GM21825 (cell line): ENCODE results near the gene TARBP2.

Experiments
- ATAC-seq: cut with Tn5 transposase; IDR thresholded peaks from one replicate; pipeline ENCODE4 v1.9.1; 2021; ENCODE audit warnings: mild to moderate bottlenecking, moderate library complexity; ENCODE audit not compliant: unreplicated experiment

TARBP2 gene

GRCh38 chr12:53493610-53494391 lies 7.3 kb upstream of the TARBP2 start:
- ATAC-seq = no peak

GRCh38 chr12:53495903-53496751 lies 5.0 kb upstream of the TARBP2 start:
- no peak for ATAC-seq

- ATAC-seq = no peak
Measured at GRCh38 chr12:53496752-53497032, 4.4 kb upstream of the TARBP2 start.

GRCh38 chr12:53497461-53497860 lies 3.6 kb upstream of the TARBP2 start:
- ATAC-seq = no peak

- ATAC-seq = no peak
Measured at GRCh38 chr12:53498235-53498630, 2.9 kb upstream of the TARBP2 start.

- no peak for ATAC-seq
Measured at GRCh38 chr12:53499266-53500141, 1.6 kb upstream of the TARBP2 start, which contains the start of gene MAP3K12. Gene MAP3K12 (minus strand): TSS chr12:53499458. CDS start chr12:53487391, 12,067 bp downstream.

- ATAC-seq = no peak
Measured at GRCh38 chr12:53500142-53500775, 824 bp upstream of the TARBP2 start.

GRCh38 chr12:53501615-53502181 lies 615 bp downstream of the TARBP2 start:
- no peak for ATAC-seq

- no peak for ATAC-seq
Measured at GRCh38 chr12:53502331-53502730, 1.2 kb downstream of the TARBP2 start.

- no peak for ATAC-seq
Measured at GRCh38 chr12:53502983-53503728, 2.1 kb downstream of the TARBP2 start.

GRCh38 chr12:53504004-53504920 lies 3.2 kb downstream of the TARBP2 start:
- ATAC-seq = no peak

GRCh38 chr12:53505086-53505485 lies 4.0 kb downstream of the TARBP2 start:
- no peak for ATAC-seq

- ATAC-seq = no peak
Measured at GRCh38 chr12:53505555-53506449, 4.7 kb downstream of the TARBP2 start.

- no peak for ATAC-seq
Measured at GRCh38 chr12:53506450-53506785, 5.3 kb downstream of the TARBP2 start.

GRCh38 chr12:53506881-53507602 lies 6.0 kb downstream of the TARBP2 start, which contains the start of gene NPFF:
Gene NPFF (minus strand): TSS chr12:53507484. CDS start chr12:53507474, 10 bp downstream.
- no peak for ATAC-seq

- ATAC-seq = no peak
Measured at GRCh38 chr12:53507603-53507885, 6.5 kb downstream of the TARBP2 start.

- peak; percentile 91 for ATAC-seq
Measured at GRCh38 chr12:53508534-53509170, 7.6 kb downstream of the TARBP2 start.
